SIG-M5 (cell line): ENCODE results near the gene PITPNC1.
A peak's percentile ranks its signal among the peaks of the same experiment; 100 is the strongest.

ENCODE experiments used
- DNase-seq: peaks from one replicate; lab custom pipeline; 2025; lab: John Stamatoyannopoulos, UW

The PITPNC1 gene

GRCh38 chr17:67434061-67434525 is 57.0 kb downstream of the PITPNC1 start:
- peak; percentile 59 for DNase-seq

- DNase-seq: peak; percentile 61
Observed at GRCh38 chr17:67435122-67435521, 58.0 kb downstream of the PITPNC1 start.

- DNase-seq: no peak
Observed at GRCh38 chr17:67435786-67436185, 58.7 kb downstream of the PITPNC1 start.

- no peak for DNase-seq
Observed at GRCh38 chr17:67436233-67436632, 59.2 kb downstream of the PITPNC1 start.

- DNase-seq: no peak
Observed at GRCh38 chr17:67438667-67439066, 61.6 kb downstream of the PITPNC1 start.

GRCh38 chr17:67439269-67439668 is 62.2 kb downstream of the PITPNC1 start:
- no peak for DNase-seq

GRCh38 chr17:67440277-67441051 is 63.4 kb downstream of the PITPNC1 start:
- no peak for DNase-seq

- no peak for DNase-seq
Observed at GRCh38 chr17:67441052-67441895, 64.2 kb downstream of the PITPNC1 start.

GRCh38 chr17:67441896-67442219 is 64.8 kb downstream of the PITPNC1 start:
- no peak for DNase-seq

GRCh38 chr17:67442787-67443624 is 65.9 kb downstream of the PITPNC1 start:
- no peak for DNase-seq

GRCh38 chr17:67443931-67444595 is 67.0 kb downstream of the PITPNC1 start:
- no peak for DNase-seq

- DNase-seq: no peak
Observed at GRCh38 chr17:67448449-67448848, 71.4 kb downstream of the PITPNC1 start.

GRCh38 chr17:67449065-67449464 is 72.0 kb downstream of the PITPNC1 start:
- DNase-seq: no peak

GRCh38 chr17:67449845-67450755 is 73.0 kb downstream of the PITPNC1 start:
- no peak for DNase-seq

GRCh38 chr17:67452681-67453554 is 75.8 kb downstream of the PITPNC1 start:
- no peak for DNase-seq

GRCh38 chr17:67456103-67456502 is 79.0 kb downstream of the PITPNC1 start:
- DNase-seq: no peak

GRCh38 chr17:67456889-67457288 is 79.8 kb downstream of the PITPNC1 start:
- no peak for DNase-seq

- DNase-seq: no peak
Observed at GRCh38 chr17:67458203-67458602, 81.1 kb downstream of the PITPNC1 start.

GRCh38 chr17:67459985-67460384 is 82.9 kb downstream of the PITPNC1 start:
- no peak for DNase-seq
